GM19463 (cell line): Measurements from ENCODE around the gene ATG14.
"Not testable (repeated sequence)": the region's sequence is repeated elsewhere in the genome, so short reads cannot be mapped to it uniquely, and the experiment has no call there.

ENCODE experiments used
- ATAC-seq: cut with Tn5 transposase; IDR thresholded peaks from one replicate; pipeline ENCODE4 v1.9.1; 2021; ENCODE audit warnings: mild to moderate bottlenecking, moderate library complexity; ENCODE audit not compliant: unreplicated experiment

ATG14 gene

DNA sequence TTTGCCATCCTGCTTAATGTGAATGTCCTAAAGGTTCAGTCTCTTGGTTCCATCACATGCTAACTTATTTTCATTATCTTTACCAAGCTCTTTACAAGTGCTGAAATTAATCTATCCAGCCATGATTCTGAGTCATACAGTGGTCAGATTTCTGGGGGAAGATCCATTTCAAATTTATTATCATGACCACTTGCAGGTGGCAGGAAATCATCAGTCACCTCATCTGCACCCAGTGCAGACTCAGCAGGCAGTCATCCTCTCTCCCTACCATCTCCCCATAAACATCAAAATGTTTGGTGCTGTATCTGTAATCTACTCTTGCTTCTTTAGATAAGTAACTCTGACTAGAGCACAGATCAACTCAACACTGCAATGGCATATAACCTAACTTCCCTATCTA is 23.5 kb downstream of the ATG14 start:
- ATAC-seq = no peak

DNA sequence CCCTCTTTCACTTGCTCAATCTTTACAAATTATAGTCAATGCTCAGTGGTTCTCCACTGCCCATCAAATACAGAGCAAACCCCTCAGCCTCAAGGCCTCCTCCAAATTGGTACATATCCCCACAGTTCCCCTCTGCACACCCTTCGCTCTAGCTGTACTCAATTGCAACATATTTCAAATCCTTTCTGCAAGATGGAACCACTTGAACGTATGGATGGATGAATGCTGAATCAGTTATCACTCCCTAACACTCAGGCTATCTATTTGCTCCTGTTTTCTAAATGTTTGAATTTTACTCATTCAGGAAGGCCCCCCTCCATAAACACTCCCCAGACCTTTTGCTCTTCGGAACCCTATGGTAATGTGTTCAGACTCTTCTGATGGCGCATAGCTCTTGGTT is 24.5 kb downstream of the ATG14 start:
- ATAC-seq = no peak

DNA sequence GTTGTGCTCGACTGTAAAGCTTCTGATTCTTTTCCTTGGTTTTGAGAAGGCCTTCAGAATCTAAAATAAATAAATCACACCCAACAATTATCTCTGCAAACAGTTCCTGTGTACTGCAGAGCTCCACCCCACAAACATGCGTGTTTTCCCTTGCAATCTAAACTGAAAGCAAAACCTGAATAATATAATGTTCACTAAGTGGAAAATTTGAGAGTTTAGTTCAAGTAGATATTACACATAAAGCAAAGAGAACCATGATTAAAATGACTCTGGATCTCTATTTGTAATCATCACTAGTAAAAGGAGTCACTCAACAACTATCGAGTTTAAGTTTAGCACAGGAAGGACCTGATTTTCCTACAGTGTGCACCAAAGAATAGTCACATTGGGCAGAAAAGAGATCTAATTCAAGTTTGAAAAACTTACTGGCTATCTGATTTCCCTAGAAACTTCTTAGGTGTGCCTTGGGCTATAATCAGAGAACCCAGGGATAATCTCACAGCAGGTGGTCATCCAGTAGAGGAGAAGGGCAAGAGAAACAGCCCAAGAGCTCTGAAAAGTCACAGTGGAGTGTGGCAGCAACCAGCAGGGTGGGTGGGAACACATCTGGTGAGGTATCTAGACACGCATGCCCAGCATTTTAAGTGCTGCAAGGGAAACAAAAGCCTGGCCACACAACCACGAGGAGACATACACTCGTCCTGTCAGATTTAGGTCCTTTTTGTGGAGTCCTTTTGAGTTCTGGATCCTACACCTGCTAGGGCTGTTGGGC is 25.4 kb downstream of the ATG14 start:
- no peak for ATAC-seq

DNA sequence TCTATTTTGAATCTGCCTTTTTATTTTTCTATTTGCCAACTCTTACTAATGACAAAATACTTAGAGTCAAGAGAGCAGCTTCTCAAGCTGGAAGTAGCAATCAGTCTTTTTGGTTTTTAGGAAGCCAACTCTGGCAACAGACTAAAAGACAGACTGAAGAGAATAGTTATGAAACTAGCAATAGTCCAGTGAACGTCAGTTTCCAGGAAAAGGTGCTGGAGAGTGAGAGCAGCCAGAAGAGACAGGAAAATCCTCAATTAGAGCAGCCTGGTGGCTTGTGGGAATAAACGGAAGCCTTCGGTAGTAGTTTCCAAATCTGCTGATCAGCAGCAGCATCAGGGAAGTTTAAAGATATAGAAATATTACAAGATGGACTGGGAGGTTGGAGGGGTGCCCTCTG is 27.1 kb downstream of the ATG14 start:
- ATAC-seq = no peak

DNA sequence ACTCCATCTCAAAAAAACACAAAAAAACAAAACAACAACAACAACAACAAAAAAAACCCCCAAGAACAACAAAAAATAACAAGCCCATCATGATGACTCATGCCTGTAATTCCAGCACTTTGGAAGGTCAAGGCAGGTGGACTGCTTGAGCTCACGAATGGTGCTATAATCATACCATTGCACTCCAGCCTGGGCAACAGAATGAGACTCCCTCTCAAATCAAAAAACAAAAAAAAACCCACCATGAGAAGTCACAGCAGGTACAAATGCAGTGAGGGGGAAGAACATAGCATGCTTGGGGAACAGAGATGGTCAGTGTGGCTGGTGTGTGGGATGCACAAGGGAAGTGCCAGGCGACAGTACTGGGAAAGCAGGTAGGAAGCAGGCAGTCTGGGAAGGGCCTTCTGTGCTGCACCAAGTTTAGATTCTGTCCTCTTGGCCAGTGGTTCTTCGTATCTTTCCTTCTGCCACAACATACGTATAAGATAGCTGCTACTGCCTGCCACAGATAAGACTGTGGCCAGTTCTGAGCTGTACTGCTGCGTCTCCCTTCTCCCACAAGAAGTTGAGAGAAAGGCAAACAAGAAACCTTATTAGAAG is 28.0 kb downstream of the ATG14 start:
- no peak for ATAC-seq

DNA sequence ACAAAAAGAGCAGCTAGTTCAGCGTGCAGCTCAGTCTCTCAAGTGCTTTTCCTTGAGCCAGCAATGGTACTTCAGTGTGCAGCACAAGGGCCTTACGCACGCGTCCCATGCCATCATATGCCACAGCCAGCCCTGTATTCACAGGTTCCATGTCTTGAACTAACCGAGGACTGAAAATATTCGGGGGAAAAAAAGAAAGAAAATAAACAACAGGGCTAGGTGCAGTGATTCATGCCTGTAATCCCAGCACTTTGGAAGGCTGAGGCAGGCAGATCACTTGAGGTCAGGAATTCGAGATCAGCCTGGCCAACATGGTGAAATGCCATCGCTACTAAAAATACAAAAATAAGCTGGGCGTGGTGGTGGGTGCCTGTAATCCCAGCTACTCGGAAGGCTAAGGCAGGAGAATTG is 28.6 kb downstream of the ATG14 start:
- not testable (repeated sequence) for ATAC-seq

DNA sequence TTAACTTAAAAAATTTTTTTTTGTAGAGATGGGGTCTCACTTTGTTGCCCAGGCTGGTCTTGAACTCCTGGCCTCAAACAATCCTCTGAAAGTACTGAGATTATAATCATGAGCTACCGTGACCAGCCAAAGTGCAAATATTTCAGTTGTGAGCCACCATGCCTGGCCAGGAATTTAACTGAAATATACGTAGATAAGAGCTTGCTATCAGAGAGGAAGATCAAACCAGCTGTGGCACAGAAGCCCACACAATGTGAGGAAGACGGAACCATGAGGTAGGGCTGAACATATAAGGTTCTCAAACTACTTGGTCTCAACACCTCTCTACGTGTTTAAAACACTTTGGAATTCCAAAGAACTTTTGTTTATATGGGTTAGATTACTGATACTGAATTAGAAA is 29.1 kb downstream of the ATG14 start:
- no peak for ATAC-seq

DNA sequence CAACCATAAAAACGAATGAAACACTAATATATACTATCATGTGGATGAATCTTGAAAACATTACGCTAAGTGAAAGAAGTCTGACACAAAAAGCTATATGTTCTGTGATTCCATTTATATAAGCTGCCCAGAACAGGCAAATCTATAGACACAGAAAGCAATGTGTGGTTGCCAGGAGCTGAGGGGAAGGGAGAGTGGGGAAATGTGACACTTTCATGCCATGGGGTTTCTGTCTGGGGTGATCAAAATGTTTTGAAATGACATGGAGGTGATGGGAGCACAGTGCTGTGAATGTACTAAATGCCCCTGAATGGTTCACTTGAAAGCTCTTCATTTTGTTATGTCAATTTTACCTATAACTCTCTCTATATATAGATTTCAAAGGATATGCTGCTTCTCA is 30.1 kb downstream of the ATG14 start:
- ATAC-seq = no peak

DNA sequence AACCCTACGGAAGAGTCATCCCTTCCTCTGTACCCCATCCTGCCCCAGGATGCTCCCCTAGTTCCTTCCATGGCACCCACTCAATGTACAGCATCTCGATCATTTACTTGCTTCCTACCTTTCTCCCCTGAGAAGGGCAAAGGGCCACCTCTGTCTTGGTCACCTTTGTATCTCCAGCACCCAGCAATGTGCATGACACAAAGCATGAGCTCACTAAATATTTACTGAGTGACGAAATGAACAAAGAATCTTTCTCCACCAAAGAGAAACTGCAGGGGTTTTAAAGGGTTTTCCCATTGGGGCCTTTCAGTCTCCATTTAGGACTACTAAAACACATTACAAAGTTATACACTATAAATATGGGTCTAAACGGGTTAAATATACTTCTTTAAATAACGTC is 30.6 kb downstream of the ATG14 start:
- no peak for ATAC-seq

DNA sequence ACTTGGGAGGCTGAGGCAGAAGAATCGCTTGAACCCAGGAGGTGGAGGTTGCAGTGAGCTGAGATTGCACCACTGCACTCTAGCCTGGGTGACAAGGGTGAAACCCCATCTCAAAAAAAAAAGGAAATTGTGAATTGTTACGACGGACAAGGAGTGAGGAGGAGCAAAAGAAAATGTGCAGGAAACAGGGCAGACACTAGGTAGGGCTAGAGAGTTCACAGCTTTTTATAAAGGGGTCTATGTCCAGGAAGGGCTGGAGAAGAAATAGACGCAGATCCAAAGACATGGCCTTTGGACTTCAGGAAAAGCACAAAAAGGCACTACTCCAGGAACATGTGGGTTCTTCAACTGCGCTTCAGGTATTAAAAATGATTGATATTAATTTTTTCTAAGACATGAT is 34.4 kb downstream of the ATG14 start:
- no peak for ATAC-seq

DNA sequence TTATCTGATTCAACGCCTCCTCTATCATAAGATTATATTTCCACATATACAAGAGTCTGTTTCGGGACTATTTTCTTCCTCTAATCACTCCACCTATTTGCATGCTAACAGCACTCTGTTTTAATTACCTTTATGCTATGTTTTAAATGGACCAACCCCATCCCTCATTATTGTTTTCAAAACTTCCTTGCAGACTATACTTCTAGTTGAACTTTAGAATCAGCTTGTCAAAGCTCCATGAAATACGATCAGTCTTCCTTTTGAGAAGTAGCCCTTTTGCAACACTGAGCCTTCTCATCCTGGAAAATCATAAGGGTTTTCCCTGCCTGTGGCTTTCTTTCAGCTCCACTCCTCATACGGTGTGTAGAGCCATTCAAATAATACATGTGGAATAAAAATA is 36.9 kb downstream of the ATG14 start:
- ATAC-seq = no peak

DNA sequence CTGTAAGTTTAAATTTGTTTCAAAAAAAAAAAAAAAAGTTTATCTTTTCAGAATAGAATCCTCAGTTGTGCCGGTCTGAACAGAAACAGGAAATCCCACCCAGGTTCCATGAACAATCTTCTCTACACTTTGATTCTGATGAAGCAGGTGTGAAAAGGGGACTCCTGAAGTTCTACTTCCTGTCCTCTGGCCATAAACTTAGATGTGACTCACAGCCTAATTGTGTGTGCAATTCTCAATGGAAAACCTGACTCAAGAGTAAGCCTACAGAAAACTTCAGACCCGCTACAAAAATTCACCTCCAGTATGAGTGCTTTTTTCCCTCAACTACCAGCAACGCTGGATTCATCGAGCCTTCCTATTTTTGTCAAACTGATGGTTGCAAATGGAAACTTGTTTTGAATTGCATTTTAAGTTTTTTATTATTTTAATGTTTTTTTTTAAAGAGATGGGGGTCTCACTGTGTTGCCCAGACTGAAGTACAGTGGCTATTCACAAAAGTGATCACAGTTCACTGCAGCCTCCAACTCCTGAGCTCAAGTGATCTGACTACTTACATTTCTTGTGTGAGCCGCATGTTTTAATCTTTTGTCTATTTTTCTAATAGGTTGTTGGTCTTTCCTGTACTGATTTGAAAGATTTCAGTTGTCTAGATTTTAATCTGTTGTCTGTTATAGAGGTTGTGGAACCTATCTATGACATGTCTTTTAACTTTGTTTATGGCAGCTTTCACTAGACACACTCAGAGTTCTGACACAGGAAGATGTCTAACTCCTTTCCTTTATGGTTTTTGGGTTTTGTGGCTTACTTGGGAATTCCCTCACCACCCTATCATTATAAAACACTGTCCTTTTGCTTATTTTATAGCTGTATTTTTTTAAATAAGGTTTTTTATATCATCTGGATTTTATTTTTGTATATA is 37.6 kb downstream of the ATG14 start:
- ATAC-seq = peak; percentile 84

DNA sequence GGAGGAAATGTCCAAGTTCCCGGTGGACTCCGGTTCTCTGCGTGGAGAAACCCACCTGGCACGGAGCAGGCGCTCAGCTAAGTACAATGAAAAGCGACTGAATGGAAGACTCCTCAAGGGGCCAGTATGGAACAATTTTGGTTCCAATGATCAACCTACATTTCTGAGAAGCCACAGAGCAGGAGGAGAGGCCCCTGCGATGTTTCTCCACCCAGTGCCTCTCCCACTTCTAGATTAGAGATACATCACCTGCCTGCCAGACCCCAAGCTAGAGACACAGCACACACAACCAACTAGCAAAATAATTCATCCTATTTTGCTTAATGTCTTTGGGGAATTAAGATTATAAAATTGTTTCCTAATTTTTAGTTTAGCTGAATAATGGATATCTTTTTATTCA is 38.8 kb downstream of the ATG14 start:
- no peak for ATAC-seq

DNA sequence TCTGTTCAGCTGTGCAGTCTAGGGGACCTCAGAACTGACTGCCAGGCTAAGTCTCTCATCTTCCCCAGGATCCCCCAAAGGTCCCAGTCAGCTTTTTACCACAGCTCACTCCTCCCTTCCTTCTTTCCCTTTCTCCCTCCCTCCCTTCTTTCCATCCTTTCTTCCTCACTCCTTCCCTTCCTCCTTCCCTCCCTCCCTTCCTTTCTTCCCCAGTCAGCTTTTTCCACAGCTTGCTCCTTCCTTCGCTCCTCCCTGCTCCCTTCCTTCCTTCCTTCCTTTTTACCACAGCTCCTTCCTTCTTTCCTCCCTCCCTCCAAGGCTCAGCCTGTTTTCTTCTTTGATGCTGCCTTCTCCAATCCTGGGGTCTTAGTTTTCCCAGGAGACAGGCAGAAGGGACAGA is 39.2 kb downstream of the ATG14 start:
- ATAC-seq = no peak

DNA sequence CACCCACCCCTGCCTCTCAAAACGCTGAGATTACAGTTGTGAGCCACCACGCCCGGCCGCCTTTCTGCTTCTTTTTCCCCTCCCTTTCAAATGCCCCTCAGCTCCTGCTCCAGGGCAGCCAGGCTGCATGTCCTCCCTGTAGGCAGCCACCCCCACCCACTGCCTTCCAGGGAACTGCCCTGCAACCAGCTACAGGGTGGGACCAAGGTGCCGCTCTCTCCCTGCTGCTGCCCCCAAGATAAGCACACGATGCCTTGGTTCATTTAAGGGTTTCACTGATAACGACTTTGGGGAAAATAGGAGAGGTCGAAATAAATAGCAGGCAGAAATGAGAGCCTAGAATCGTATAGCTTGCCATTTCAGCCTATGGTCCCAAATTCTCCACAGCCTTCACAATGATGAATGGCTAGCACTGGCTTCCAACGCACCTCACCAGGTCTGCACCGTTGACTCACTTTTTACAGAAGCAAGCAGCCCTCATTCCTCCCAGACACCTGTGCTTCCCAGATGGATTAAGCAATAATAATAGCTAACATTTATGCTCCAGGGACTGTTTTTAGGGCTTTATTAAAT is 40.7 kb downstream of the ATG14 start:
- ATAC-seq = no peak

DNA sequence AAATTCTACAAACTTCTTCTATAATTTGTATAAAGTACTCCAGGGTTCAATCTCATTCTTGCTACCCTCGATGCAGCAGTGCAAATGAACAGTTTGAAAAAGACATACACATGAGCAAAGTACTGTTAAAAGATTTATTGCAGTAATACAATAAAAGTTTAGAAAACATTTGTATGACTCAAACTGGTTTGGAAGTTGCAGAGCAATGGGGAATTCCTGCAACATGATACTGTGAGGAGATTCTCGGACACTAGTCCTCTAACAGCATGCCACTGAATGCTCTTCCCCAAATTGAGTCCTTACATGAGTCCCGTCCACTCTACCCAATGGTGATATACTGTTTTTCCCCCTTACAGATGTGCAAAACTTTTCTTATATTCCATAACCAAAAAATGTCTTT is 45.4 kb downstream of the ATG14 start:
- no peak for ATAC-seq

DNA sequence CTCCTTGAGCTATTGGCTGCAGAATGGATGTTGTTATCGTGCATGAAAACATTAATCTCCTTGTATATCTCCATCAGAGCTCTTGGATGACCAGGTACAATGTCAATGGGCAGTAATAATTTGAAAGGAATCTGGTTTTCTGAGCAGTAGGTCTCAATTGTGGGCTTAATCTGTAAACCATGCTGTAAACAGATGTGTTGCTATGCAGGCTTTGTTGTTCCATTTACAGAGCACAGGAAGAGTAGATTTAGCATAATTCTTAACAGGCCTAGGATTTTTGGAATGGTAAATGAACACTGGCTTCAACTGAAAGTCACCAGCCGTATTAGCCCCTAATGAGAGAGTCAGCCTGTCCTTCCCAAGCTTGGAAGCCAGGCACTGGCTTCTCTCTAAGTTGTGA is 50.4 kb downstream of the ATG14 start:
- no peak for ATAC-seq

DNA sequence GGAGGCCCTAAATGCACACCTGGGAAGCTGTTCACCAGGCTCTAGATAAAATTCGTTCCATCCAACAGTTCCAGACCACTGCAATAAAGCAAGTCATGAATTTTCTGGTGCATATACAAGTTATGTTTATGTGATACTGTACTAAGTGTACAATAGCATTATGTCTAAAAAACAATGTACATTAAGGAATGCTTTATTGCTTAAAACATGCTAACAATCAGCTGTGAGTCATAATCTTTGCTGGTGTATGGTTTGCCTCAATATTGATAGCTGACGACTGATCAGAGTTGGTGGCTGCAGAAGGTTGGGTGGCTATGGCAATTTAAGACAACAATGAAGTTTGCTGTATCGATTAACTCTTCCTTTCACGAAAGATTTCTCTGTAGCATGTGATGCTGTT is 52.3 kb downstream of the ATG14 start:
- no peak for ATAC-seq

DNA sequence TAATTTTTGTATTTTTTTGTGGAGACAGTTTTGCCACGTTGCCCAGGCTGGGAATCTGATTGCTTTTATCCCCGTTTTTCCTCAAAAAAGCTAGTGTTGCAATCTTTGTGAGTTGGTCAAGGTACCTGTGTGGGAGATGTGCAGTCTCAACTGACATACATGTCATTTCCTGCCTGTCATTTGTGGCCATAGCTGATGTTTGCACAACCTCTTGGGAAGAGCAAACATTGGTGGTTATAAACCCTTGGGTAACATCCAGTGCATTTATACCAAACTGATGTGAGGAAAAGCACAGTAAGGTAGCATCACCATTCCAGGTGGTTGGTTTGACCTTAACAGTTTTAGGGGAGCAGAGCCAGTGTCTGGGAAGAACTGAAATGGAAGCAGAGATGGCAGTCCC is 54.7 kb downstream of the ATG14 start:
- ATAC-seq = no peak

DNA sequence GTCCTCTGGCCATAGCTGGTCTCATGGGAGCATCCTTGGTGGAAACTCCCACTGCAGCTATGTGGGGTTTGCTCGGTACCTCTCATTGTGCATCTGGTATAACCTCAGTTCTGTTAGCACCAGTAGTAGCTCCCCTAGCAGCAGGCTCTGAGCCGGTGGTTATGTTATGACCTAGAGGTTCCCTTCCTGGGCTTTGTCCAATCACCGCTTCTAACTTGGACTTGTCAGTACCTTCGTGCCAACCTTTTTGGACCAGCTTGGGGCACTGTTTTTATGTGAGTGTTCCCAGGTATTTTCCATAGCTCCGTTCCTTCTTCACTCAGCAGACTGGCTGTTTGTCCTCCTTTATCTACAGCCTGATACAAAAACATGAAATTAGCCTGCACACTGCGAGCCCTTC is 55.7 kb downstream of the ATG14 start:
- no peak for ATAC-seq

DNA sequence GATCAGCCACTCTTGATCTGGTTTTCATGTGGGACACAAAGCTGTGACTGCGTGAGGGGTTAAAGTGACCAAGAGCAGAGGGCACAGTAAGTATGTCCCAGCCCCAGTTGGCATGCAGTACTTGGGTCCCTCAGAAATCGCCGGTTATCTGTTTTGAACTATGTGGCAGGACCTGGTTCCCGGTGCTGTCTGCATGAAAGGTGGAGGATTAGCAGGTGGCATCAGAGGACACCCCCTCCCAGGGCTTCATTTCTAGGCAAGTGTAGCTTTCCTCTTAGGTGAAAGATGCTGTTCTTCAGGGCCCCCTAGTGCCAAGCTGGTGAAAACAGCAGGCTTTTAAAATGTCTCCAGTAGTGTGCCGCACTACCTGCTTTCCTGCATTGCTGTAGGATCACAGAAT is 57.1 kb downstream of the ATG14 start:
- no peak for ATAC-seq
